Ovary (tissue), 3 donors: ENCODE results near the gene TWIST1.

Experiments used
- POLR2A ChIP-seq: fragments of 450-650 bp; IDR thresholded peaks from one replicate; pipeline ENCODE4 v1.6.1; 2017; ENCODE audit warnings: antibody characterized with exemption, mild to moderate bottlenecking, moderate library complexity
- TF ChIP-seq, protein P1 (sequence below), 3 donors: fragments of 450-650 bp in 2 of 3; fragments of 200-600 bp in 1 of 3; IDR thresholded peaks; one replicate each; pipeline versions ENCODE4 v1.5.1 to v1.8.0; 2016 to 2022; ENCODE audit warnings: antibody characterized with exemption in 3 of 3, mild to moderate bottlenecking in 1 of 3
- donor health status: DM: no; HTN: no; CAD: no.

DNA sequence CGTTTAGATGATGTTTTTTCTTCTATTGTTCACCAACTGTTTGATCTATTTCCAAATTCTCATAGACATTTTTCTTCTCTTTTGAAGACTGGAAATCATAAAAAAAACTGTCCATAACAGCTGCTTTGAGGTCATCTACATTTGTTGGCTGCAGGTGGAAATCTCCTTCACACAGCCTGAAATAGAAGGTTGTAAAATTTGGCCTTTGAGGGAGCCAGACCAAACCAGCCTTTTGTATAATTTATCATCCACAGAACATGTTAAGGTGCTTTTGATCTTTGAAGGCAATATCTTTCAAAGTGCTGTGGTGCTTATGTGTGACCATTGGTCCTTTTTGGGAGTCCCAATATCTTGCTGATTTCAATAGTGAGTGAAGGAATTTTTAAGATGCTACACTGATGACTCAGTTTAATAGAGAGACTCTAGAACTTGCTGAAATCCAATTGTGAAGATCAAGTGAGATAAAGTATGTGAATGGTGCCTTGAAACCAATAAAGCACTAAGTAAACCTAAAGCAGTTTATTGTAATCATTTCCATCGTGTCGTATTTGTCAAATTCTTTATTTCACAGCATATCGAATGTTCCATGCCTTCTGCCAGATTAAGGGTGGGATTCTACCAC, 22.4 kb upstream of the TWIST1 start:
- TF ChIP-seq, protein P1, sequence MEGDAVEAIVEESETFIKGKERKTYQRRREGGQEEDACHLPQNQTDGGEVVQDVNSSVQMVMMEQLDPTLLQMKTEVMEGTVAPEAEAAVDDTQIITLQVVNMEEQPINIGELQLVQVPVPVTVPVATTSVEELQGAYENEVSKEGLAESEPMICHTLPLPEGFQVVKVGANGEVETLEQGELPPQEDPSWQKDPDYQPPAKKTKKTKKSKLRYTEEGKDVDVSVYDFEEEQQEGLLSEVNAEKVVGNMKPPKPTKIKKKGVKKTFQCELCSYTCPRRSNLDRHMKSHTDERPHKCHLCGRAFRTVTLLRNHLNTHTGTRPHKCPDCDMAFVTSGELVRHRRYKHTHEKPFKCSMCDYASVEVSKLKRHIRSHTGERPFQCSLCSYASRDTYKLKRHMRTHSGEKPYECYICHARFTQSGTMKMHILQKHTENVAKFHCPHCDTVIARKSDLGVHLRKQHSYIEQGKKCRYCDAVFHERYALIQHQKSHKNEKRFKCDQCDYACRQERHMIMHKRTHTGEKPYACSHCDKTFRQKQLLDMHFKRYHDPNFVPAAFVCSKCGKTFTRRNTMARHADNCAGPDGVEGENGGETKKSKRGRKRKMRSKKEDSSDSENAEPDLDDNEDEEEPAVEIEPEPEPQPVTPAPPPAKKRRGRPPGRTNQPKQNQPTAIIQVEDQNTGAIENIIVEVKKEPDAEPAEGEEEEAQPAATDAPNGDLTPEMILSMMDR (IDR thresholded peaks at IDR 0.05): no peak
- no peak for TF ChIP-seq POLR2A
